ENCODE results near the gene ATF2.
A peak's percentile ranks its signal among the peaks of the same experiment; 100 is the strongest.

The ATF2 gene

DNA sequence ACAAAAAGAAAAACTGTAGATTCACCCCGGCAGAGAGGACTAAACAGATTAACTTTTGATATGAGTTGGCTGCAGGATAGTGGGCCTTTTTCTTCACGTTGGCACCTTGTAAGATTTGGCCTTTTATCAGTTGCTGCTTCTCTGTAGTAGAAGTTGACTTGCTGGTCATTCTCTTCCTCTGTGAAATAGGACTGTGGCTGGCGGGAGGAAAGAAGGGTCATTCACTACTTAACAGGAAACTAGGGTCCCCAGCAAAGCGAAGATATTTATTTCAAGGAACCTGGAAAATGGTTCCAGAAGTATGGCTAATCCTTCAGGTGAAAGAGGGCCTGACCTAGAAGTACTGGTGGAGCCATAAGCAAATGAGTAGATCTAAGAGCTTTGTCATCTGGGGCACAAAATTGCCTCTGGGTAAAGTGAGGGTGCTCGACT is 13.9 kb upstream of the ATF2 start:
- H3K4me3 ChIP-seq (ENCODE audit: low read depth in 1 of 2, low read length in 1 of 2) = peak overlapping the region; percentile 78 to 79
- TF ChIP-seq, protein P1, sequence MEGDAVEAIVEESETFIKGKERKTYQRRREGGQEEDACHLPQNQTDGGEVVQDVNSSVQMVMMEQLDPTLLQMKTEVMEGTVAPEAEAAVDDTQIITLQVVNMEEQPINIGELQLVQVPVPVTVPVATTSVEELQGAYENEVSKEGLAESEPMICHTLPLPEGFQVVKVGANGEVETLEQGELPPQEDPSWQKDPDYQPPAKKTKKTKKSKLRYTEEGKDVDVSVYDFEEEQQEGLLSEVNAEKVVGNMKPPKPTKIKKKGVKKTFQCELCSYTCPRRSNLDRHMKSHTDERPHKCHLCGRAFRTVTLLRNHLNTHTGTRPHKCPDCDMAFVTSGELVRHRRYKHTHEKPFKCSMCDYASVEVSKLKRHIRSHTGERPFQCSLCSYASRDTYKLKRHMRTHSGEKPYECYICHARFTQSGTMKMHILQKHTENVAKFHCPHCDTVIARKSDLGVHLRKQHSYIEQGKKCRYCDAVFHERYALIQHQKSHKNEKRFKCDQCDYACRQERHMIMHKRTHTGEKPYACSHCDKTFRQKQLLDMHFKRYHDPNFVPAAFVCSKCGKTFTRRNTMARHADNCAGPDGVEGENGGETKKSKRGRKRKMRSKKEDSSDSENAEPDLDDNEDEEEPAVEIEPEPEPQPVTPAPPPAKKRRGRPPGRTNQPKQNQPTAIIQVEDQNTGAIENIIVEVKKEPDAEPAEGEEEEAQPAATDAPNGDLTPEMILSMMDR (IDR thresholded peaks at IDR 0.05) = no peak
- peak overlapping the region; percentile 75 for H3K27ac ChIP-seq
- H3K27me3 ChIP-seq = peaks cover 23% of the 10 kb centered on the region
- H3K4me1 ChIP-seq (ENCODE audit: control insufficient read depth in 1 of 2, insufficient read depth in 1 of 2, low read depth in 1 of 2, low read length in 1 of 2) = peaks cover 16 to 17% of the 10 kb centered on the region in 2 experiments
- no peaks in the 10 kb centered on the region for H3K9me3 ChIP-seq
- peaks cover 20% of the 10 kb centered on the region for H3K36me3 ChIP-seq

DNA sequence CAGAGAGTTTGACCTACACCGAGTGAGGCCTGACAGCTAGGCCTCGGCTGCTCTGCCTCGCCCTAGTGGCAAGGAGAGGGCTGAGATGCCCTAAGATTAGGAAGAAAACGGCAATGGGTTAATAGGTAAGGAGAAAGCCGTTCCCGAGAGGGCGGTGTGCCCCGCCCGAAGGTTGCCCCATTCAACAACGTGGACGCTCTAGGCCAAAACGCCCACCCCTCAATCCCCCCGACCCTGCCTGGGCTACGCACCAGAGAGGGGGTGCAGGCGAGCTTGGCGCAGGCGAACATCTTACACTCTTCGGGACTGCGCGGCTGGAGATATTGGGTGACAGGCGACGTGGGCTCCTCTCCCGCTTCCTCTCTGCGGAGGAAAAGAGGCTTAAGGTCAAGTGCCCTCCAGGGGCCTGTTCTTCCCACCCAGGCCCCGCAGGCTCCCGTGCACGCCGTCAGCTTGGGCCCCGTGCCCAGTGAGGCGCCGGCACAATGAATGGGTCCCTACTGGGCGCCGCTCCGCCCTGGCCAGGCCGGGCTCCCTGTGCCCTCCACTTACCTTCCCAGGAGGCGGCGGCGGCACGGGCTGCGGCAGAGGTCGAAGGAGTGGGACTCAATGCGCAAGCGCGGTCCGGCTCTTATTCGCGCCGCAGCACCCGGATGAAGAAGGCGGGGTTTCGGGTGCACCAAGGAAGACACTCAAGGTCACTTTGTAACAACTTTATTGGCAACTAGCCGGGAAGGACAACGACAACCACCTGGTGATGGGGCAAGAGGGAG is 13.3 kb upstream of the ATF2 start, which contains the start of gene ATP5MC3:
Gene ATP5MC3 (minus strand): TSS at position 607 of the 773 bp plus-strand sequence. CDS start 317 bp downstream, at position 290.
- Histone ChIP-seq H3K4me3 (ENCODE audit: low read depth in 1 of 2, low read length in 1 of 2) (peak within 1 kb of the TSS; percentile 78 to 79), H3K4me1 (ENCODE audit: control insufficient read depth in 1 of 2, insufficient read depth in 1 of 2, low read depth in 1 of 2, low read length in 1 of 2) (peaks cover 16 to 17% of the 10 kb centered on the region in 2 experiments), H3K9me3 (no peaks in the 10 kb centered on the region), H3K27me3 (peaks cover 17% of the 10 kb centered on the region), H3K27ac (peak within 1 kb of the TSS; percentile 75), H3K36me3 (peaks cover 20% of the 10 kb centered on the region)
- TF ChIP-seq, protein P1 (IDR thresholded peaks at IDR 0.05) = no peak

GRCh38 chr2:175180701-175181103 is 12.7 kb upstream of the ATF2 start:
- Histone ChIP-seq H3K4me1 (ENCODE audit: control insufficient read depth in 1 of 2, insufficient read depth in 1 of 2, low read depth in 1 of 2, low read length in 1 of 2) (peaks cover 16 to 17% of the 10 kb centered on the region in 2 experiments), H3K27me3 (peaks cover 11% of the 10 kb centered on the region), H3K36me3 (peaks cover 20% of the 10 kb centered on the region), H3K9me3 (no peaks in the 10 kb centered on the region), H3K27ac (peak overlapping the region; percentile 75), H3K4me3 (ENCODE audit: low read depth in 1 of 2, low read length in 1 of 2) (peak overlapping the region; percentile 78 to 79)
- TF ChIP-seq, protein P1 (IDR thresholded peaks at IDR 0.05) = no peak

GRCh38 chr2:175176624-175177023 is 8.6 kb upstream of the ATF2 start:
- TF ChIP-seq, protein P1 (IDR thresholded peaks at IDR 0.05) = no peak
- H3K27me3 ChIP-seq = no peaks in the 10 kb centered on the region
- H3K27ac ChIP-seq = no peak overlapping the region
- H3K4me3 ChIP-seq (ENCODE audit: low read depth in 1 of 2, low read length in 1 of 2) = no peak overlapping the region
- H3K4me1 ChIP-seq (ENCODE audit: control insufficient read depth in 1 of 2, insufficient read depth in 1 of 2, low read depth in 1 of 2, low read length in 1 of 2) = peaks cover 12 to 13% of the 10 kb centered on the region in 2 experiments
- peaks cover 20% of the 10 kb centered on the region for H3K36me3 ChIP-seq
- no peaks in the 10 kb centered on the region for H3K9me3 ChIP-seq

DNA sequence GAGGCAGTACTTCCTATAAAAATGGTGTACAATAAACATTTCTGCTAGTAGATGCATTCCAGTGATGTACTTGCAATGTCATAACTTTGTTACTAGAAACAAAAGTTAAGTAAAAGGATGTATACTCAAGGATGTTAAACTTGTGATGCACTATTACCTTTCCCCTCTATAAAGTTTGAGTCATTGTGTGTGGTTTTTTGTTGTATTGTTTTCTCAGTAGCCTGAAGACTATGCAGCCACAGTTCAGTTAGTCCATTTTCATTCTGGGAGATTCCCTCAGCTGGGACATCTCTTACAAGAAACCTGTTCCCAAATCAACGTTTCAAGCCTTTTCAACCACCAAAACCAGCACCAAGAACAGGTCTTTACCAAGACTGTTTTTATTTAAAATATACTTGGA is 7.9 kb upstream of the ATF2 start:
- Histone ChIP-seq H3K9me3 (no peaks in the 10 kb centered on the region), H3K27ac (no peak overlapping the region), H3K4me1 (ENCODE audit: control insufficient read depth in 1 of 2, insufficient read depth in 1 of 2, low read depth in 1 of 2, low read length in 1 of 2) (peaks cover 6 to 8% of the 10 kb centered on the region in 2 experiments), H3K27me3 (no peaks in the 10 kb centered on the region), H3K36me3 (peaks cover 20% of the 10 kb centered on the region), H3K4me3 (ENCODE audit: low read depth in 1 of 2, low read length in 1 of 2) (no peak overlapping the region)
- TF ChIP-seq, protein P1 (IDR thresholded peaks at IDR 0.05) = no peak
